Upper lobe of left lung (tissue), 4 donors: Measurements from ENCODE around the gene SCGB1C1.

ENCODE experiments used
- CTCF ChIP-seq, 6 experiments: fragments of 450-650 bp in 4 of 6; fragments of 200-600 bp in 2 of 6; sonication (generic) in 2 of 6; IDR thresholded peaks; one replicate each; pipeline ENCODE4 v1.5.1; 2016 to 2019; ENCODE audit warnings: antibody characterized with exemption in 6 of 6
- EP300 ChIP-seq, 4 donors: sonication (generic); formaldehyde crosslinking; IDR thresholded peaks; one replicate each; pipeline ENCODE4 v1.5.1; 2017; ENCODE audit warnings: antibody characterized with exemption in 4 of 4, control low read depth in 2 of 4
- POLR2AphosphoS5 ChIP-seq, 2 donors: sonication (generic); formaldehyde crosslinking; IDR thresholded peaks; one replicate each; pipeline ENCODE4 v1.5.1; 2017; ENCODE audit warnings: antibody characterized with exemption in 2 of 2

- no peak for TF ChIP-seq CTCF (IDR thresholded peaks at IDR 0.05)
- TF ChIP-seq EP300 (IDR thresholded peaks at IDR 0.05) = no peak
- TF ChIP-seq POLR2AphosphoS5 (IDR thresholded peaks at IDR 0.05) = no peak
Measured at GRCh38 chr11:241634-242033, 48.8 kb downstream of the SCGB1C1 start.
